Activated CD4-positive, alpha-beta T cell treated with anti-CD3 and anti-CD28 coated beads, Interleukin-2, amount 10 ng/mL, durations not matched to agents 24 days and 14 days (primary cell): Measurements from ENCODE around the gene ING5. TPM values are rescaled to one million over a fixed set of nuclear protein-coding genes. Genes with fewer than 3 reads are reported as not detected.

Experiments
- total RNA-seq: library from RNA; stranded (reverse); gene quantifications from 2 replicates; pipeline ENCODE4 v1.2.3, GENCODE V29; 2022

The ING5 gene
- total RNA-seq, 1 donor from 2014 or later: 55.3 TPM

Other genes with a start within 250 kb of the ING5 start
- gene STK25, start 193.5 kb upstream of the ING5 start, total RNA-seq: 121 and 145 TPM in 2 replicates
- gene BOK, start 143.3 kb upstream of the ING5 start, total RNA-seq: 0.17 and 0.77 TPM in 2 replicates
- gene THAP4, start 64.9 kb upstream of the ING5 start, total RNA-seq: 62.0 and 63.9 TPM in 2 replicates
- 109 and 115 TPM in 2 replicates for gene ATG4B, start 64.3 kb upstream of the ING5 start, total RNA-seq
- gene DTYMK, start 15.2 kb upstream of the ING5 start, total RNA-seq: 110 and 111 TPM in 2 replicates
- 34.2 and 40.4 TPM in 2 replicates for gene D2HGDH, start 32.6 kb downstream of the ING5 start, total RNA-seq
- 0.52 and 1.2 TPM in 2 replicates for gene GAL3ST2, start 74.8 kb downstream of the ING5 start, total RNA-seq
- 1.0 and 1.2 TPM in 2 replicates for gene NEU4, start 107.2 kb downstream of the ING5 start, total RNA-seq
- gene PDCD1, start 156.9 kb downstream of the ING5 start, total RNA-seq: 79.6 and 83.3 TPM in 2 replicates
- gene RTP5, start 167.7 kb downstream of the ING5 start, total RNA-seq: 0.07 TPM in 1 of 2 replicates, not detected in the other